ENCODE measurements around the gene DNAH7.

DNA sequence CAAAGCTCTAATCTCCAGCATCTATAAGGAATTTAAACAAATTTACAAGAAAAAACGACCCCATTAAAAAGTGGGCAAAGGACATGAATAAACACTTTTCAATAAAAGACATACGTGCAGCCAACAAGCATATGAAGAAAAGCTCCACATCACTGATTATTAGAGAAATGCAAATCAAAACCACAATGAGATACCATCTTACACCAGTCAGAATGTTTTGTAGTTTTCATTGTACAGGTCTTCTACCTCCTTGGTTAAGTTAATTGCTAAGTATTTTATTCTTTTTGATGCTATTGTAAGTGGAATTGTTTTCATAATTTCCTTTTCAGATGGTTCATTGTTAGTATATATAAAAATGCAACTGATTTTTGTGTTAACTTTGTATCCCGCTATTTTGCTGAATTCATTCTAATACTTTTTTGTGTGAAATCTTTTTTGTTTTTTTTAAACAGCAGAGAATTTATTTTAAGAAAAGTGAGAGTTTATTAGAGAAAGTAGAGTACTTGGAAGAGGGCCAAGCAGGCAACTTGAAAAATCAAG is 370.9 kb downstream of the DNAH7 start:
- TF ChIP-seq CTCF (conservative IDR thresholded peaks at IDR 0.05; ENCODE audit: low read depth in 2 of 2) (no peak), EZH2 (IDR thresholded peaks at IDR 0.05; ENCODE audit: low read depth, unreplicated experiment) (no peak), POLR2AphosphoS5 (IDR thresholded peaks at IDR 0.05; ENCODE audit: low read depth) (no peak), ETS1 (IDR thresholded peaks at IDR 0.05) (no peak), STAT1 (IDR thresholded peaks at IDR 0.05; ENCODE audit: unreplicated experiment) (no peak), NANOG (IDR thresholded peaks at IDR 0.05; ENCODE audit: borderline replicate concordance) (no peak), EZH2phosphoT487 (IDR thresholded peaks at IDR 0.05; ENCODE audit: unreplicated experiment) (no peak), CREB1 (CRISPR knock-in tag; IDR thresholded peaks at IDR 0.05; ENCODE audit: low read depth) (no peak), ZNF114 (CRISPR knock-in tag; IDR thresholded peaks at IDR 0.05) (no peak)
- TF ChIP-seq, protein P1, sequence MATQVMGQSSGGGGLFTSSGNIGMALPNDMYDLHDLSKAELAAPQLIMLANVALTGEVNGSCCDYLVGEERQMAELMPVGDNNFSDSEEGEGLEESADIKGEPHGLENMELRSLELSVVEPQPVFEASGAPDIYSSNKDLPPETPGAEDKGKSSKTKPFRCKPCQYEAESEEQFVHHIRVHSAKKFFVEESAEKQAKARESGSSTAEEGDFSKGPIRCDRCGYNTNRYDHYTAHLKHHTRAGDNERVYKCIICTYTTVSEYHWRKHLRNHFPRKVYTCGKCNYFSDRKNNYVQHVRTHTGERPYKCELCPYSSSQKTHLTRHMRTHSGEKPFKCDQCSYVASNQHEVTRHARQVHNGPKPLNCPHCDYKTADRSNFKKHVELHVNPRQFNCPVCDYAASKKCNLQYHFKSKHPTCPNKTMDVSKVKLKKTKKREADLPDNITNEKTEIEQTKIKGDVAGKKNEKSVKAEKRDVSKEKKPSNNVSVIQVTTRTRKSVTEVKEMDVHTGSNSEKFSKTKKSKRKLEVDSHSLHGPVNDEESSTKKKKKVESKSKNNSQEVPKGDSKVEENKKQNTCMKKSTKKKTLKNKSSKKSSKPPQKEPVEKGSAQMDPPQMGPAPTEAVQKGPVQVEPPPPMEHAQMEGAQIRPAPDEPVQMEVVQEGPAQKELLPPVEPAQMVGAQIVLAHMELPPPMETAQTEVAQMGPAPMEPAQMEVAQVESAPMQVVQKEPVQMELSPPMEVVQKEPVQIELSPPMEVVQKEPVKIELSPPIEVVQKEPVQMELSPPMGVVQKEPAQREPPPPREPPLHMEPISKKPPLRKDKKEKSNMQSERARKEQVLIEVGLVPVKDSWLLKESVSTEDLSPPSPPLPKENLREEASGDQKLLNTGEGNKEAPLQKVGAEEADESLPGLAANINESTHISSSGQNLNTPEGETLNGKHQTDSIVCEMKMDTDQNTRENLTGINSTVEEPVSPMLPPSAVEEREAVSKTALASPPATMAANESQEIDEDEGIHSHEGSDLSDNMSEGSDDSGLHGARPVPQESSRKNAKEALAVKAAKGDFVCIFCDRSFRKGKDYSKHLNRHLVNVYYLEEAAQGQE (IDR thresholded peaks at IDR 0.05; ENCODE audit: unreplicated experiment): no peak
